Mammary microvascular endothelial cell (primary cell): ENCODE measurements around the gene P2RX3. TPM values are rescaled to one million over a fixed set of nuclear protein-coding genes. Genes with fewer than 3 reads are reported as not detected.

Experiments used
- total RNA-seq: library from RNA; depleted of rRNA; stranded (reverse); fragments of >200 nt; gene quantifications from 2 replicates; pipeline ENCODE4 v1.2.3, GENCODE V29; 2015

P2RX3 gene
- not detected in 2 replicates for total RNA-seq

GRCh38 chr11:57338142-57338541 lies at the start of gene P2RX3:
Gene P2RX3, plus strand, starts transcription at chr11:57338352. Its CDS starts 199 bp downstream, at chr11:57338551.

DNA sequence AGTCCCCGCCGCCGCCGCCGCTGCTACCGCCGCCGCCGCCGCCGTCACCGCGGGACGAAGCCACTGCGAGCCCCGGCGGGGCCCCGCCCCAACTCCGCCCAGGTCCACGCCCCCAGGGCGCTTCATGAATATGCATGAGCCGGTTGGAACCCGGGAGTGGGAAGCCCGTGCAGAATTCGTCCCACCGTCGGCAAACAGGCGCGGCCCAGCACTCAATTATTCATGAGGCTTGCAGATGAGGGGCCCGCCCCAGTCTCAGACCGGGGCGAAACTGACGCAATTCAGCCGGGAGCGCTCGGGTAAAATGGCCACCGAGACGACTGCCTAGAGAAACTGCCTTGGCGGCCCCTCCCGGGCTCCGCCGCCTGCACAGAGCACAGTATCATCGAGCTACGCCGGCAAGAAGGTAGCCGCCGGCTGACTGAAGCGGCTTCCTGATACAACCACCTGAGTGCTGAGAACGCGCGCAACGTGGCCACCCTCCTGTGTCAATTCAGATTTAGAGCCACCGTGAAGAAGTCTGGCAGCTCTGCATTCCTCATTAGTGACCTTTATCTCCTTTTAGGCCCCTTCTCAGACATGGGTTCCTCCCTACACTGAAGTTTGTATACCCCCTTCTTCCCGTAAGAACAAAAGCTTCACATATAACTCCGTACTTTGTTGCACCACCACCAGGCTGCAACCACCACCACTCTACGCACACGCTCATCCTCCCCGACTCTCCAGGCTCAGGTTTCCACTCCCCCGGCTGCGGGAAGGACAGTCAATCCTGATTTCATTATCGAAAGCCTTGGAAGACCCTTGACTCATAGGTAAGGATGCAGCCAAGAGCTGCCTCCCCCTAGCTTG lies 13.0 kb upstream of the P2RX3 start, which contains the start of gene TNKS1BP1:
TNKS1BP1 (minus strand) TSS at position 67 of the 849 bp plus-strand sequence. CDS start 3,067 bp downstream, outside the sequence.

GRCh38 chr11:57335343-57336110 lies 2.6 kb upstream of the P2RX3 start, which contains the start of gene SSRP1:
Gene SSRP1, minus strand, starts transcription at chr11:57335892. Its CDS starts 771 bp downstream, at chr11:57335121.

DNA sequence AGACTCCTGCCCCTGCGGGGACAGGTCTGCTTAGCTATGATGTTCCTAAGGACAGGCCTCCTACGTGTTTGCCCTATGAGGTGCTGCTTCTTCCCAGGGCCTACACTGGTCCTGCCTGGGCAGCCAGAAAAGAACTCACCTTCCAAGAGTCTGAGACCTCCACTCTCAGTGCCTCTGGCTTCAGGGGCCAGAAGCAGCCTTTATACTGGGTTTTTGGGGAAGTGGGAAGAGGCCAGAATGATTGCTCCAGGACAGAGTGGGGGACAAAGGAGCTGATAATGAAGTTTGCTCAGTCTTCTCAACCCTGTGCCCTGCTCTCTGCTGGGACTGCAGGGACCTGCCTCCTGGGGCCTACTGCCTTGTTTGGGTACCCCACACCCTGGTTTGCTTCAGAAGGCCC lies 42.8 kb downstream of the P2RX3 start, which contains the start of gene PRG3:
PRG3 (minus strand) TSS at position 176 of the 400 bp plus-strand sequence. CDS start 442 bp downstream, outside the sequence.

GRCh38 chr11:57390535-57390934 lies 52.4 kb downstream of the P2RX3 start, which contains the start of gene PRG2:
Gene PRG2, minus strand, starts transcription at chr11:57390650. Its CDS starts 706 bp downstream, at chr11:57389944.

Other genes starting within 250 kb of the P2RX3 start
- under 0.01 and 0.07 TPM in 2 replicates for gene LRRC55, start 156.4 kb upstream of the P2RX3 start, total RNA-seq
- 0.27 TPM in 1 of 2 replicates, not detected in the other for gene APLNR, start 101.1 kb upstream of the P2RX3 start, total RNA-seq
- 51.0 and 53.1 TPM in 2 replicates for gene TNKS1BP1, start 13.4 kb upstream of the P2RX3 start, total RNA-seq
- 119 and 124 TPM in 2 replicates for gene SSRP1, start 2.5 kb upstream of the P2RX3 start, total RNA-seq
- not detected in 2 replicates for gene PRG3, start 42.8 kb downstream of the P2RX3 start, total RNA-seq
- not detected in 2 replicates for gene PRG2, start 52.3 kb downstream of the P2RX3 start, total RNA-seq
- 56.3 and 68.5 TPM in 2 replicates for gene SLC43A3, start 88.8 kb downstream of the P2RX3 start, total RNA-seq
- gene RTN4RL2, start 122.2 kb downstream of the P2RX3 start, total RNA-seq: 0.15 and 0.67 TPM in 2 replicates
- gene SLC43A1, start 177.3 kb downstream of the P2RX3 start, total RNA-seq: 4.5 and 7.2 TPM in 2 replicates
- 92.7 and 93.9 TPM in 2 replicates for gene TIMM10, start 192.4 kb downstream of the P2RX3 start, total RNA-seq
- not detected in 2 replicates for gene SMTNL1, start 199.2 kb downstream of the P2RX3 start, total RNA-seq
- 104 and 108 TPM in 2 replicates for gene UBE2L6, start 229.3 kb downstream of the P2RX3 start, total RNA-seq